GM18909 (cell line): ENCODE measurements around the gene DLGAP3.
"Not testable (repeated sequence)": the region's sequence is repeated elsewhere in the genome, so short reads cannot be mapped to it uniquely, and the experiment has no call there.

Experiments
- ATAC-seq: cut with Tn5 transposase; IDR thresholded peaks from one replicate; pipeline ENCODE4 v1.9.1; 2021; ENCODE audit warnings: mild to moderate bottlenecking; ENCODE audit not compliant: unreplicated experiment, poor library complexity

DLGAP3 gene

GRCh38 chr1:34842952-34843371, 86.5 kb downstream of the DLGAP3 start:
- ATAC-seq = no peak

GRCh38 chr1:34842073-34842472, 87.4 kb downstream of the DLGAP3 start:
- no peak for ATAC-seq

- no peak for ATAC-seq
Measured at GRCh38 chr1:34840426-34840825, 89.0 kb downstream of the DLGAP3 start.

- ATAC-seq = no peak
Measured at GRCh38 chr1:34839526-34840305, 89.7 kb downstream of the DLGAP3 start.

GRCh38 chr1:34833711-34834110, 95.7 kb downstream of the DLGAP3 start:
- no peak for ATAC-seq

GRCh38 chr1:34831721-34832246, 97.7 kb downstream of the DLGAP3 start:
- ATAC-seq = no peak

GRCh38 chr1:34829250-34829649, 100.2 kb downstream of the DLGAP3 start:
- ATAC-seq = no peak

- no peak for ATAC-seq
Measured at GRCh38 chr1:34828611-34829010, 100.8 kb downstream of the DLGAP3 start.

GRCh38 chr1:34827341-34827941, 102.0 kb downstream of the DLGAP3 start:
- ATAC-seq = no peak

GRCh38 chr1:34825455-34826091, 103.9 kb downstream of the DLGAP3 start:
- no peak for ATAC-seq

GRCh38 chr1:34824817-34825454, 104.5 kb downstream of the DLGAP3 start:
- no peak for ATAC-seq

- no peak for ATAC-seq
Measured at GRCh38 chr1:34822202-34822601, 107.2 kb downstream of the DLGAP3 start.

GRCh38 chr1:34818862-34819261, 110.6 kb downstream of the DLGAP3 start:
- not testable (repeated sequence) for ATAC-seq

GRCh38 chr1:34816778-34817177, 112.7 kb downstream of the DLGAP3 start:
- ATAC-seq = no peak

GRCh38 chr1:34816332-34816731, 113.1 kb downstream of the DLGAP3 start:
- no peak for ATAC-seq
